CD4-positive, alpha-beta T cell treated with Interferon gamma for 1 hour (primary cell): ENCODE results near the gene DRICH1.
"Not testable (repeated sequence)": the region's sequence is repeated elsewhere in the genome, so short reads cannot be mapped to it uniquely, and the experiment has no call there.

Experiments
- DNase-seq: peaks from one replicate; pipeline ENCODE4 v3.0.0-alpha.2; 2020

DRICH1 gene

DNA sequence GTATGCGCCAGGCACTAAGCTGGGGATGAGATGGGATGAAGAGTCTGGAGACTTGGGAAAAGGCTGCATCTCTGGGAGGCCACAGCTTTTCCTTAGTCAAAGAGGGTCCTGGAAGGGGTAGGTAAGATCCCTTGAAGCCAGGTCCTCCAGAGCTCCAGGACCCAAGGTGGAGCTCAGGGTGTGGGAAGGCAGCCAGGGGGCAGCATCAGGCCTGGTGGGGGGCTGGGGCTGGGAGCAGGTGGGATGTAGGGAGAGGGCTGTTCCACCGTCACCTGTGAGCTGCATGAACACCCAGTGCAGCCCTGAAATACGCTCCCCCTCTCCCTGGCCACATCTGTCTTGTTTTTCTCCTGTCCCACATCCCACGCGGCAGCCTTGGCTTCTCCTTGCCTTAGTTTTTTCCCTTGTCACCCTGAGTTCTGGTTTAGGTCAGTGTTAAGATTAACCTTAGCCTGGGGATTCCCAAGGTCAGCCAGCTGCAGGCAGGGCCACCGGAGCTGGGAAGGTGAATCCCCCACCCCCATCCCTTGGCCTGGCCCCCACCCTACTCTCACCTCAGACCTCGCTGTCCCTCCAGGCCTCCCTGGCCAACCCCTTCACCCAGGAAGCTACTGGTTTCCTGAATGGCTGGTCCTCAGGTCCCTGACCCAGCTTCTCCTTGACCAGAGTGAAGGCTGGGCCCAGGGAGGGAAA, 34.4 kb downstream of the DRICH1 start:
- not testable (repeated sequence) for DNase-seq

DNA sequence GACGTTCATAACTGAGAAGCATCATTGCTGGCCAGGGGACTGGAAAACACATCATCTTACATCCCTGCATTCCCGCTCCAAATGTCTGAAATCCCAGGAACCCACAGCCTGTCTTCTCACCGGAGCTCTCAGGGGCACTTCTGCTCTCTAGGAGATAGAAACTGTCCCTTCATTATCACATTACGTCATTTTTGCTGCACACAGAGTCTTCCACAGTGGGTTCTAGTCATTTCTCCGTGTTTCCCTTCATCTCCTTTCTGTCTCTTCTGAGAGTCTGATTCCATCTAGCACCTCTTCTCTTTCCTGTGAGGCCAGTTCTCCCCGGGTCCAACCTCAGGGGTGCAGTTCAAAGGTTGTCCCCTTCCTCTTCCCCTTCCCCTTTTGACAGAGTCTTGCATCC, 36.2 kb downstream of the DRICH1 start:
- not testable (repeated sequence) for DNase-seq

DNA sequence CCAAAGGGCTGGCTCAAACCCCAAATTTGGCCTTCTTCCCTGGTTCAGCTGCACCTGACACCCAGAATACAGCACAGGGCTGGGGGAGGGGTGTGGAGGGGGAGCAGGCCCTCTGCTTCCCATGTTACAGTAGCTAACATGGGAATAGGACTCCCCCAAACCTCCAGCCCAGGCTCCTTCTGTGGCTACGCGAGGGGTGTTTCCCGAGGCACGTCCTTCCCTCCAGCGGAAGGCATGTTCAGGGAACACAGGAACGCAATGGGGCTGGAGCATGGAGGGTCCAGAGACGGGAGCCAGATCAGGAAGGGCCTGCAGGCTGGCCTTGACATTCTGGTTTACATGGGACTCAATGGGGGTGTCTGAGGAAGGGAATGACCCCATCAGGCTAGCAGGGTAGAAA, 40.3 kb downstream of the DRICH1 start:
- DNase-seq = no peak

DNA sequence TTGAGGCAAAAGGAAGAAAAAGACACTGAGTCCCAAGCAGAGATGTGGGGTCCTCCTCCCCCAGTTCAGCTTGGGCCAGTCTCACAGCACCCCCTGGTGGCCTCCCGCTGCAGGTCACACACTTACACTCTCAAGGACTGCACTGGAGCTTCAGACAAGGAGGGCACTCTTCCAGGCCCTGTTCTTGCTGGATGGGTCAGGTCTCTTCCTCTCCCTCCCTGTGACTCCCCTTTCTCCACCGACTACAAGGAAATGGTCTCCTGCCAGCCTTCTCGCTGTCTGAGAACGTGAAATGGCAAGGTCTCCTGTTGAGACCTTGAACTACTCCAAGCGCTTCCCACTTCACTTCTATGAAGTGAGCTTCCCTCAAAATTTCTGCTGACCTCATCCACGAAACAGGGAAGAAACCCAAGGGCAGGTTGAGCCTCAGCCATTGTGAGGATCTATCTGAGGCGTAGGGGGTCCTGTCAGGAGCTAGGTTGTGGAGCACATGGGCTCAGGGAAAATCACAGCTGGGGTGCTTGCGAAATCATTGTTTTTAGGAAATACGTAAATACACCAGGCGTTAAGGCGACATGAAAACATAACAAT, 40.8 kb downstream of the DRICH1 start:
- DNase-seq = peak; percentile 46

DNA sequence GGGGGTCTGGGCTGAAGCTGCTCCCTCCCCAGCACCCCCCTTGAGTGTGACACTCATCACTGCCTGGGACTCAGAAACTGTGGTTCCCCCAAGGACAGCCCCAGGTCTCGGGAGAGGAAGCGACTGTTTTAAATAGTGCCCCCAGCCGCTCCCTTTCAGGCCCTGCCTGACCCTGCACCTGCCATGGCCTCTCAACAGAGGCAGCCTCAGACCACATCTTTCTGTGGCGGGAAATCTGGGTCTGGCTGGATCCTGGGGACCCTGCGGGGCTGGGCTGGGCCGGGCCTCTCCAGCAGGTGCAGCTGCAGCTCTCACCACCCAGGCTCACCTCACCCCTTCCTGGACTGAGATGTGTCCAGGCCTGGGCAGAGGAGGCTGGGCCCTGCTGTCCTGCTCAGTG, 48.3 kb downstream of the DRICH1 start:
- no peak for DNase-seq

DNA sequence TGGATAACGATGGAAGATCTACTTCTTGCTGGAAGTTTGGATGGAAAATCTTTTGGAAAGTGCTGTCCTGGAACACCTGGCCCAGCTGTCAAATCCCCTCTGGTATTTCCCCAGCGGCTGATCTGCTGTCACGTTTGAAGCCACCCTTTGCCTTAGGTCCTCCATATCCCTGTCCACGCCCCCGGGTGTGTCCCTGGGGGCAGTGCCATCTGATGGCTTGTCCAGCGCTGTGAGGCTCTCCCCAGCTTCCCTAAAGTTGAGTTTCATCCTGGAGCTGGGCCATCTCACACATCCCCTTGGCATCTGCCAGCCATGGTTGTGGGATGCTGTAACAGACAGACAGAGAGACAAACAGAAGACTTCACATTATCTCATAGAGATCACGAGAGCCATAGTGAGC, 49.0 kb downstream of the DRICH1 start:
- no peak for DNase-seq

DNA sequence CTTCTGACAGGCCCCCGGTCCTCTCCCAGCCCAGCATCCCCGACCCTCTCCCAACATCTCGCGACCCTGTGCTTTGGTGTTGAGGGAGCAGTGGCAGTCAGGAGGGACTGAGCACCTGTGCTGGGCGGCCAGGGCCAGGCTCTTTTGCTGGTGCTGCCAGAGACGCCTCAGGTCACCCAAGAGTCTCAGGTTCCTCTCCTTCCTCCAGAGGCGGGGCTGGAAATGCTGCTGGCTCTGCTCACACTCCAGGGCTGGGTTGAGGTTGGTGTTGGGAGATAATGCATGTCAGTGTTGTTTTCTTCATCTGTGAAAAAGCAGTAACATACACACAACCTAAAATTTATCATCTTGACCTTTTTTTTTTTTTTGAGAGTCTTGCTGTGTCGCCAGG, 50.9 kb downstream of the DRICH1 start:
- DNase-seq = no peak

DNA sequence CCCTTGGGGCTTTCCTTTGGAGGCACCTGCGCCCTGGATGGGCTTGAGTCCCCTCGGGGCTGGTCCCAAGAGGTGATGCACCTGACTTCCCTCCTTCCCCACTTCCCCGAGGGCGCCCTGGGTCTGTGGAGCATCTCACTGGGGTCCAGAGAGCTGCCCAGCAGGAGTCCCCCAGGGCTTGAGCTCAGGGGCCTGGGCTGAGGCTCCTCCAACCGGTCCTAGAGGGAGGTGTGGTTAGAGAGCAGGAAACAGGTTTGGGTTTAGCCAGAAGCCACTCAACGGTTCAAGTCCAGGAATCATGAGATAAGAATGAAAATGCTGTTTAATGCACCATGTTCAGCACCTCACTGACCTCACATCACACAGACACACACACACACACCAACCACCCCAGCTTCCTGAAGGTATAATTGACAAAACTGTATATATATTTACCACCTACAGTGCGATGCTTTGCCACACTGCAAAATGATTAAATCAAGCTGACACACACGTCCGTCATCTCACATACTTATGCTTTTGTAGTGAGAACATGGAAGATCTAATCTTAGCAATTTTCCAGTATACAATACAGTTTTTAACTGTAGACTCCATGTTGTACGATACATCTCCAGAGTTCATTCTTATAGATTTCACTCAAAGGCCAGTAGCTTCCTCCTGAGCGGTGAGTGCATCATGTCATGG, 51.4 kb downstream of the DRICH1 start:
- DNase-seq = no peak

DNA sequence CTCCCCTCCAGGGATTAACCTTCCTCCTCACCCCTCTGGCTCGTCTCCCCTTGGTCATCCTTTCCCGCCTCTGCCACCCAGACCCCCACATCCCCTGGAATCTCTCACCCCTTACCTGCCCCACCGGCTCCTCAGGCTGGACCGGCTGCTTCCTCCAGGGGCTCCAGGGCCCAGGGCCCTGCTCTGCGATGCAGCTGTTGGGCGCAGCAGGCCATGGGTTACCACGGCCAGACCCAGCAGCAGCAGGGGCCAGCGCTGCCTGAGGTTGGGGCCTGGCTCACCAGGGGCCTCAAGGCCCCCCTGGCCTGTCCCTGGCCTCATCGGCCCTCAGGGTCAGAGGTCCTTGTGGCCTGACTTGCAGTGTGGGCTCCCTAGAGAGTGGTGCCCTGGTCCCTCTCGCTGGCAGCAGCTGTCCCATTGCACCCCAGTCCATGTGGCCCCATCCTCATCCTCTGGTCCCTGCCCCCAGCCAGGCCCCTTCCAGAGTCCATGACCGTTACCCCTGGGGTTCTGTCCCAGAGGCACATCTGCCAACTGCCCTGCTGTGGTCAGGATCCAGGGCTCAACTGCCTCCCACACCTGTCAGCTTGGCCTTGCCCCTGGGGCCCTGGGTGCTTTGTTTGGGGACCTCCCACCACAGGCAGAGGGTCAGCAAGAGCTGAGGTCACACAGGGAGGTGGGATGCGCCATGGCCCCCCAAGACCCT, 52.1 kb downstream of the DRICH1 start, which contains the start of gene IGLL1:
TSS of gene IGLL1 (minus strand) at position 421 of the 706 bp plus-strand sequence. CDS start at position 321, 100 bp downstream.
- DNase-seq = no peak

DNA sequence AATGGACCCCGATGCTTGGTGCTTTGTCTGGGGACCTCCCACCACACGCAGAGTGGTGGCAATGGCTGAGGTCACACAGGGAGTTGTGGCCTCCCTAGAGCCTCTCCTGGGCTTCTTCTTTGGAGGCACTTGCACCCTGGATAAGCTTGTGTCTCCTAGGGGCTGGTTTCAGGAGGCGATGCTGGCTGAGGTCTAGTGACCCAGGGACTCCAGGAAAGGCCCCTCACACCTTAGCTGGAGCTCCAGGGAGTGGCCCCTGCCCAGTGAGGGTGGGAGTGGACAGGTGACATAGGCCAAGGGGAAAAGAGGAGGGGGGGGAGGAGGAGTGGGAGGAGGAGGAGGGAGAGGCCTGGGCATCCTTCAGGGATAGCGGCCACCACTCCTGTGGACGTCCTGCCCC, 52.8 kb downstream of the DRICH1 start:
- no peak for DNase-seq

DNA sequence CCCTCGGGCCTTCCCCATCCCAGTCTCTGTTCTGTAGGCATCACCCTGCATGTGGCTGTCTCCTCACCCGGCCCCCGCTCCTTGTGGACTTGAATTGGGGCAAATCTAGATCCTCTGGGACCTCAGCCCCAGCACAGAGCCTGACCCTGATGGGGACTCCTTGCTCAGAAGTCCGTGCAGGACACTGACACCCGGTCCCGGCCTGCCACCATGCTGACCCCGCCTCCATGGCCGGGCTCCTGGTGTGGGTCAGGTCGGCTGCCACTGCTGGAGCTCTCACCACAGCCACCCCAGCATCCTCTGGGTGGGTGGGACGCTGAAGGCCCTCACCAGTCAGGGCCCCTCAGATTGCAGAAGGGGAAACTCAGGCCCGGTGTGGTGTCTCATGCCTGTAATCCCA, 53.8 kb downstream of the DRICH1 start:
- DNase-seq = no peak

DNA sequence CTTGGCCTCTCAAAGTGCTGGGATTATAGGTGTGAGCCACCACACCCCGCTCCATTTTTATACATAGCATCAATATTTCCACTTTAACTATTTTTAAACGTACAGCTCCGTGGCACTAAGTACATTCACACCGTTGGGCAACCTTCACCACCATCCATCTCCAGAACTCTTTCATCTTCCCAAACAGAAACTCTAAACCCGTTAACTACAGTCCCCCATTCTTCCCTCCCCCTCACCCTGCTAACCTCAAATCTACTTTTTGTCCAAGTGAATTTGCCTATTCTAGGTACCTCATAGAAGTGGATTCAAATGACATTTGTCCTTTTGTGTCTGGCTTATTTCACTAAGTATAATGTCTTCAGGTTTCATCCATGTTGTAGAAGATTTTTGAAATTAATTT, 55.4 kb downstream of the DRICH1 start:
- no peak for DNase-seq

DNA sequence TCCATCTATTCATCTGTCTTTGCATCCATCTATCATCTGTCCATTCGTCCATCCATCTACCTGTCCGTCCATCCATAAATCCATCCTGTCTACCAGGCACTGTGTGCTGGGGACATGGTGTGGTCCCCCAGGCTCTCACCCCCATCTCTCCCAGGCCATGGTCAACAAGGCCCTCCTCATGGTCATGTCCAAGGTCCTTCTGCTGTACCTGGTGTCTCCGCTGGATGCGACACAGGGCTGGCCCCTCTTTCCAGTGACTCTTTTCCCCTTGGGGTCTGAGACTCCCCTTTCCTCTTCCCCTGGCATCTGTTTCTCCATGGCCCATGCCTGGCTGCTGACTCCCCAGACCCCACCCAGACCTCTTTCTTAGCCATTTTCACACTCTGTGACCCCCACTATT, 56.5 kb downstream of the DRICH1 start:
- no peak for DNase-seq

DNA sequence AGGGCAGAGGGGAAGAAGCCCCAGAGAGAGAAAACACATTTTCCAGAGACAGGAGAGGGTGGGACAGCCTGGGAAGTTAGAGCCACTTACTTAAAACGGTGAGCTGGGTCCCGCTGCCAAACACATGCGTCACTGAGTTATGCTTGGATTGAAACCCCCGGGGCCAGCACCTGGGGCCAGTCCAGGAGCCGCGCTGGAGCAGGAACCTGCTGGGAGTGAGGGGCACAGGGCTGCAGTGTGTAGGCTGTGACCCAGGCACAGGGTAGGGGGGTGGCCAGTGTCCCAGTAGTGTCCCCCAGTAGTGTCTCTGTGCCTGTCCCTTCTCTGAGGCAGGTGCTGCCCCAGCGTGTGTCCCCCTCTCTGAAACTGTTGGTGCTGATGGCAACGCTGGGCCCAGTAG, 57.2 kb downstream of the DRICH1 start:
- no peak for DNase-seq

DNA sequence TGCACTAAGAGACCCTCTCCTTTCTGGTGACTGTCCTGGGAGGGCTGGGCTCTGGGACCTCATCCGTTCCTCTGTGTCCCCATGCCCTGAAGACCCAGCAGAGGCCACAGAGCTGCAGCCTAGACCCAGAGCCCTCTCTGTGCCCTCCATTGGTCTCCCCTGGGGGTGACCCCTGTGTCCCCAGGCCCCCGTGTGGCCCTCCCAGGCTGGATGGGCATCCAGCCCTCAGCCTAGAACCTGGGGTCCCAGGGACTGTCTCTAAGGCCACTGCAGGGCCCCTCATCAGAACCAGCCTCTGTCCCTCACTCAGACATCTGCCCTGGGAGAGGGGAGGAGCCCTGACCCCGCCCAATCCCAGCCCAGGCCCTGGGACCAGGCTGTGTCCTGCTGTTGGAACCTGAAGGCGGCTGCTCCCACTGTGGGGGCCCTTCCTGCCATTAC, 57.7 kb downstream of the DRICH1 start:
- no peak for DNase-seq

DNA sequence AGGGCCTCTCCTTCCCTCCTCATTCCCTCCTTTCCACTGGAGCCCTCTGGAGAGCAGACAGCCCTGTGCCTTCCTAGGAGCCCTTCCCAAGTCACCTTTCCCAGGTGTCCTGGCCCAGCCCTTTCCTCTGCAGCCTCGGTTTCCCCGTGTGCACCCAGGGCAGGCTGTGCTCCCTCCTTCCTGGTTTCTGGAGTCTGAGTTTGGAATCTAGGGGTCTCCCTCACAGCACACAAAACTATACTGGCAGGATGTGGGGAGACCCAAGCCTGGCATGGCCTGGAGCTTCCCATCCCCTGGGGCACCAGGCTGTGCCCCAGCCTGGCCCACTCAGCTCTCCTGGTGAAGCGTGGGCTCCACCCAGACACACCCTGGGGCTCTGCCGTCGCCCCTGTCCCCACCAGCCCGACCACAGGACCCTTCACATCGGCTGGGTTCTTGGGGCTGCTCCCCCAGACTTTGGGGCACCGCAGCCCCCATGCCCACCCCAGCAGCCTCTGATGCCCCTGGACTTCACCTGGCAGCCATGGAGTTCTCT, 58.4 kb downstream of the DRICH1 start:
- DNase-seq = not testable (repeated sequence)

DNA sequence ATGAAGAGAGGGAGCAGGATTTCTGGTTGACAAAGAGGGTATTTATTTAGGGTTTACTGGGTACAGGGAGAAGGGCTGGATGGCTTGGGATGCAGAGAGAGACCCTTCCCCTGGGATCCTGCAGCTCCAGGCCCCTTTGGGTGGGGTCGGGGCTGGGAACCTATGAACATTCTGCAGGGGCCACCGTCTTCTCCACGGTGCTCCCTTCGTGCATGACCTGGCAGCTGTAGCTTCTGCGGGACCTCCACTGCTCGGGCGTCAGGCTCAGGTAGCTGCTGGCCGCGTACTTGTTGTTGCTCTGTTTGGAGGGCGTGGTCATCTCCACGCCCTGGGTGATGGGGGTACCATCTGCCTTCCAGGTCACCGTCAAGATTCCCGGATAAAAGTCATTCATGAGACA, 59.0 kb downstream of the DRICH1 start:
- DNase-seq = not testable (repeated sequence)

DNA sequence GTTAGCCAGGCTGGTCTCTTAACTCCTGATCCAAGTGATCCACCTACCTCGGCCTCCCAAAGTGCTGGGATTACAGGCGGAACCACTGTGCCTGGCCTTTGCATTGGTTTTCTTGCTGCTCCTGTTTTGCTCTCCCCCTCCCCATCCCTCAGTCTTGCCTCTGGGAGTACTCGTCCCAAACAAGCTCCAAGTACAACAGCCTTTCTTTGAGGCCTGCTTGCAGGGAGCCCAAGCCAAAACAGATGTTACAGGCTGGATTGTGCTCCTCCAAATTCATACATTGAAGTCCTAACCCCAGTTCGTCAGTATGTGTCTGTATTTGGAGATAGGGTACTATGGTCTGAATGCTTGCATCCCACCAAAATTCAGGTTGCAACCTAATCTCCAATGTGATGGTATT, 60.6 kb downstream of the DRICH1 start:
- DNase-seq = no peak

DNA sequence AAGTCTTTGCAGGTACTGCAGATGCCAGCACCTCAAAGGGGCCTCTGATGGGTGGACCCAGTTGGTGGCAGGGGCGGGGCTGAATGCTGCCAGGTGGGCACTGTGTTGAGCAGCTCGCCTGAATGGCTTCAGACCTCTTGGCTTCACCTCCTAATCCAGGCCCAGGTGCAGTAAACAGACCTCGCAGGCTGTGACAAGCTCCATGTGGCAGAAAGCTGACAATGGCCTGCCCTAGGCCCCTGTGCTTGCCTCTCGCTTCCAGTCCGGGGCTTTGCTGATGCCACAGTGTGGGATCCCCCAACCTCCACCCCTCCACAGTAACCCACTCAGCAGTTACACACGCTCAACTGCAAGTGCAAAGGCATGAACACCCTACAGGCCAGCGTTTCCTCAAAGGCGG, 61.4 kb downstream of the DRICH1 start:
- DNase-seq = no peak

DNA sequence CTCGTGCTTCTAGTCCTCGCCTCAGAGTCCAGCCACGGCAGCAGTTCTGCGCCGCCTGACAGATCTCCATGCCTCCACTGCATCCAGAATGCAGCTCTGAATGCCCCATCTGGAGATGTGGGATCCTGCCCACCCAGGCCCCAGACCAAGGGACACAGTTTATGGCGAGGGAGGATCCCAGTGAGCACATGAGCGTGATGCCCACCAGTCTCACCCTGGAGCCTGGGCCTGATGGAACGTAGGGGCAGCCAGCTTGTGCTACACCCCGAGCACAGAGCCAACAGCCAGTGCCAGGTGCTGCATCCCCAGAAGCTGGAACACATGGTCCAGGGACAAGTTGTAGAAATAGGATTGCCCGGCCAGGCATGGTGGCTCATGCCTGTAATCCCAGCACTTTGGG, 62.4 kb downstream of the DRICH1 start:
- DNase-seq = no peak

DNA sequence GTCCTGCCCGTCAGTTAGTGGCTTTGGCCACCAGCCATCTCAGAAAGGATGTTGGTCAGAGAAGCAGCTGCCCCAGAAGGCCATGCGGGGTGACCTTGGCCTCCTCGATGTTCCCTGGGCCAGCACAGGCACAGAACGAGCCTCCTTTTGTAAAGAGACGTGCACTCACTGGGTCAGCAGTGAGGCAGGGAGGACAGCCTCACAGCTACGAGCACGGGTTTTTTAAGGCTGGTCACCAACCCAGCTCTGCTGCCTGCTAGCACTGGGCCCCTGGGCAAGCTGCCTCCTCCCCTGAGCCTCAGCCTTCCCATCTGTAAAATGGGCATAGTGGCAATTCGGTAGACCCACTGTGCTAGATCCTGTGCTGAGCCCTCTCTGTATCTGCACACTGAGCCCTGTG, 62.8 kb downstream of the DRICH1 start:
- no peak for DNase-seq

DNA sequence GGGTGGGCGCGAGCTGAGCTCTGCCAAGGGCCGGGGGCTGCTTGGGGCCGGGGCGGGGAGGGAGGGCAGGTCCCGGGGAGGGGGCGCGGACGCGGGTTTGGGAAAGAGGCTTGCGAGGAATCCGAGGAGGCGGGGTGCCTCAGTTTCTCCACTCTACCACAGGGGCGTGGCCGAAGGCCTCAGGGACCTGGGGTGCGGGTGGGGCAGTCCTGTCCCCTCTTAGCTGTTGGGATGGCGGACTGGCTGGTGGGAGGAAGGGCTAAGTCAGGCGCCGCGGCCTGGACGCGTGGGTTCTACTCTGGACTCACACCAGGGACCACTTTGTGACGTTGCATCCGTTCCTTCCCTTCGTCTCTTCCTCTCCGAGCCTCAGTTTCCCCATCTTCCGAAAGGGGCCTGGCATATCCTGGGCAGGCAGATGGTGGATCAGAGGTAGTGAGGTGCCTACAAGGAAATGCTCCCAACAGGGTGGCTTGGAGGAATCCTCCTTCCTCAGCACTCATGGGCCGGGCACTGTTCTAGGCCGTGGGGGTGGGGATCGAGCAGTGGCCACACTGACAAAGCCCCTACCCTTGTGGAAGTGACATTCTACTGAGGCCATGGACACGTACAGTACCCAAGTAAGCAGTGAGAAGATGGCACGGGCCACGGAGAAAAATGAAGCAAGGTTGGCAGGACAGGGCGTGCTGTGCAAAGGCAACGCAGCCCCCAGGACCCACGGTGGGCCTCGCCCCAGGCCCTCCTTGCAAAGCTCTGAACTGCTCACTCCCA, 65.2 kb downstream of the DRICH1 start:
- DNase-seq = no peak
